Testis (tissue), 3 donors: ENCODE measurements around the gene TBC1D1. TPM values are rescaled to one million over a fixed set of nuclear protein-coding genes. Genes with fewer than 3 reads are reported as not detected.

ENCODE experiments used
- DNase-seq: peaks from one replicate; pipeline ENCODE4 v3.0.0-alpha.2; 2019
- H3K27ac ChIP-seq, 2 donors: fragments of 200-600 bp; sonication (generic); one replicate each; pipeline ENCODE4 v1.5.1; 2019
- H3K27me3 ChIP-seq: fragments of 200-600 bp; sonication (generic); one replicate; pipeline ENCODE4 v1.5.1; 2019
- H3K36me3 ChIP-seq: fragments of 200-600 bp; sonication (generic); one replicate; pipeline ENCODE4 v1.5.1; 2017; ENCODE audit warnings: low read depth; ENCODE audit errors: missing control alignments
- H3K4me1 ChIP-seq: fragments of 200-600 bp; sonication (generic); one replicate; pipeline ENCODE4 v1.5.1; 2019
- H3K4me3 ChIP-seq, 2 donors: fragments of 200-600 bp; sonication (generic); one replicate each; pipeline ENCODE4 v1.5.1; 2017 to 2019
- H3K9me3 ChIP-seq: fragments of 200-600 bp; sonication (generic); one replicate; pipeline ENCODE4 v1.5.1; 2017
- CTCF ChIP-seq, 3 experiments: fragments of 450-650 bp in 2 of 3; fragments of 200-600 bp in 1 of 3; sonication (generic) in 1 of 3; IDR thresholded peaks; one replicate each; pipeline ENCODE4 v1.5.1; 2016 to 2019; ENCODE audit warnings: antibody characterized with exemption in 3 of 3, mild to moderate bottlenecking in 2 of 3, moderate library complexity in 1 of 3
- POLR2A ChIP-seq: fragments of 450-650 bp; IDR thresholded peaks from one replicate; pipeline ENCODE4 v1.6.1; 2017; ENCODE audit warnings: antibody characterized with exemption, mild to moderate bottlenecking, moderate library complexity
- WGBS, 2 donors: methylation state at CpG; one replicate each; pipeline ENCODE4 v1.1.5; 2018; 5-methylcytosine and 5-hydroxymethylcytosine counted together
- intact Hi-C: fragments of 100-400 bp; cut with DNase I; formaldehyde crosslinking; loops from one replicate; pipeline ENCODE4 v1.15.1; 2023; ENCODE audit warnings: low total_unique reads
- polyA plus RNA-seq: library from polyadenylated mRNA; stranded (reverse); fragments of 350-450 nt; fragmentation: Illumina TruSeq; extraction: RNeasy Lipid Tissue Mini Kit (QIAGEN cat#74804); gene quantifications from one replicate; pipeline ENCODE4 v1.2.3, GENCODE V29; 2014; ENCODE audit warnings: low read depth, low replicate concordance; ENCODE audit not compliant: insufficient read depth
- total RNA-seq, 2 donors: library from RNA; depleted of rRNA; stranded (reverse); fragments of >200 nt; gene quantifications; one replicate each; pipeline ENCODE4 v1.2.3, GENCODE V29; 2016

TBC1D1 gene
- total and polyA plus RNA-seq, 3 donors from 2014 or later = 130 to 208 (median 167) TPM

- intact Hi-C loops = no loop called here
- WGBS, 2 donors = 38 to 53% methylated on average over 4 of the region's 4 CpGs
- no peak for DNase-seq
Observed at GRCh38 chr4:38060829-38061431, 170.0 kb downstream of the TBC1D1 start.

GRCh38 chr4:38062088-38062775, 171.3 kb downstream of the TBC1D1 start:
- intact Hi-C loops = no loop called here
- Histone ChIP-seq H3K36me3 (no peaks in the 10 kb centered on the region), H3K27ac (peak overlapping the region in 1 of 2 donors; percentile 0), H3K9me3 (no peaks in the 10 kb centered on the region), H3K4me3 (peak overlapping the region in 1 of 2 donors; percentile 22), H3K4me1 (no peaks in the 10 kb centered on the region), H3K27me3 (no peaks in the 10 kb centered on the region)
- TF ChIP-seq POLR2A (no peak), CTCF (IDR thresholded peaks at IDR 0.05) (peak; percentile 62 to 88 (median 66))
- WGBS, 2 donors = 32 to 39% methylated on average over 11 of the region's 11 CpGs
- DNase-seq = peak; percentile 90

More at GRCh38 chr4:38060829-38061431, 170.0 kb downstream of the TBC1D1 start:
- no peak for TF ChIP-seq CTCF (IDR thresholded peaks at IDR 0.05)
- no peak for TF ChIP-seq POLR2A
- H3K4me1 ChIP-seq = no peaks in the 10 kb centered on the region
- H3K4me3 ChIP-seq = no peak overlapping the region
- no peaks in the 10 kb centered on the region for H3K36me3 ChIP-seq
- no peaks in the 10 kb centered on the region for H3K9me3 ChIP-seq
- H3K27ac ChIP-seq = no peak overlapping the region
- no peaks in the 10 kb centered on the region for H3K27me3 ChIP-seq

GRCh38 chr4:38062776-38063097, 171.9 kb downstream of the TBC1D1 start:
- no peak for DNase-seq
- Histone ChIP-seq H3K4me1 (no peaks in the 10 kb centered on the region), H3K9me3 (no peaks in the 10 kb centered on the region), H3K36me3 (no peaks in the 10 kb centered on the region), H3K27ac (peak overlapping the region in 1 of 2 donors; percentile 0), H3K27me3 (no peaks in the 10 kb centered on the region), H3K4me3 (no peak overlapping the region)
- no peak for TF ChIP-seq CTCF (IDR thresholded peaks at IDR 0.05)
- TF ChIP-seq POLR2A = no peak
- 51 to 68% methylated on average over 4 of the region's 4 CpGs for WGBS, 2 donors
- intact Hi-C loops = no loop called here

GRCh38 chr4:38065176-38065575, 174.3 kb downstream of the TBC1D1 start:
- Histone ChIP-seq H3K9me3 (no peaks in the 10 kb centered on the region), H3K27me3 (no peaks in the 10 kb centered on the region), H3K27ac (no peak overlapping the region), H3K36me3 (no peaks in the 10 kb centered on the region), H3K4me3 (no peak overlapping the region), H3K4me1 (no peaks in the 10 kb centered on the region)
- TF ChIP-seq POLR2A (no peak), CTCF (IDR thresholded peaks at IDR 0.05) (no peak)
- 82 to 96% methylated on average over 3 to 5 of the region's 5 CpGs for WGBS, 2 donors
- DNase-seq = no peak
- intact Hi-C loops = no loop called here

GRCh38 chr4:38065900-38066299, 175.0 kb downstream of the TBC1D1 start:
- WGBS, 2 donors = 77 to 81% methylated on average over 5 of the region's 5 CpGs
- no peak overlapping the region for H3K4me3 ChIP-seq
- DNase-seq = no peak
- H3K9me3 ChIP-seq = no peaks in the 10 kb centered on the region
- no peak for TF ChIP-seq POLR2A
- TF ChIP-seq CTCF (IDR thresholded peaks at IDR 0.05) = no peak
- no peaks in the 10 kb centered on the region for H3K4me1 ChIP-seq
- no peaks in the 10 kb centered on the region for H3K27me3 ChIP-seq
- H3K36me3 ChIP-seq = no peaks in the 10 kb centered on the region
- H3K27ac ChIP-seq = no peak overlapping the region
- intact Hi-C loops = no loop called here
